Parathyroid adenoma (tissue), 2 donors: Measurements from ENCODE around the gene LIPC.

Experiments used
- H2AFZ ChIP-seq: fragments of 300-600 bp; sonication (generic); one replicate; pipeline ENCODE4 v1.7.0; 2017; ENCODE audit warnings: antibody characterized with exemption, mild to moderate bottlenecking
- H3K27ac ChIP-seq: fragments of 300-600 bp; sonication (generic); one replicate; pipeline ENCODE4 v1.7.0; 2017
- H3K27me3 ChIP-seq: fragments of 300-600 bp; sonication (generic); one replicate; pipeline ENCODE4 v1.7.0; 2017; ENCODE audit warnings: low read length; ENCODE audit not compliant: control insufficient read depth, insufficient read depth
- H3K36me3 ChIP-seq: fragments of 300-600 bp; sonication (generic); one replicate; pipeline ENCODE4 v1.7.0; 2017; ENCODE audit warnings: low read length; ENCODE audit not compliant: control insufficient read depth, insufficient read depth
- H3K4me1 ChIP-seq: fragments of 300-600 bp; sonication (generic); one replicate; pipeline ENCODE4 v1.7.0; 2017; ENCODE audit warnings: control low read depth
- H3K4me2 ChIP-seq: fragments of 300-600 bp; sonication (generic); one replicate; pipeline ENCODE4 v1.7.0; 2017; ENCODE audit warnings: low read length
- H3K4me3 ChIP-seq: fragments of 300-600 bp; sonication (generic); one replicate; pipeline ENCODE4 v1.7.0; 2017; ENCODE audit warnings: low read depth, low read length
- H3K79me2 ChIP-seq: fragments of 300-600 bp; sonication (generic); one replicate; pipeline ENCODE4 v1.7.0; 2017; ENCODE audit warnings: control low read depth
- H3K9ac ChIP-seq: fragments of 300-600 bp; sonication (generic); one replicate; pipeline ENCODE4 v1.7.0; 2017; ENCODE audit warnings: mild to moderate bottlenecking
- H3K9me3 ChIP-seq: fragments of 300-600 bp; sonication (generic); one replicate; pipeline ENCODE4 v1.7.0; 2017; ENCODE audit warnings: low read length; ENCODE audit not compliant: control insufficient read depth
- CTCF ChIP-seq: fragments of 300-600 bp; sonication (generic); IDR thresholded peaks from one replicate; pipeline ENCODE4 v1.7.0; 2017; ENCODE audit warnings: antibody characterized with exemption, mild to moderate bottlenecking
- donor health status: primary hyperparathyroidism.

Gene LIPC

GRCh38 chr15:58541410-58542087, 109.8 kb downstream of the LIPC start:
- Histone ChIP-seq H3K4me2 (no peak overlapping the region), H3K9me3 (no peaks in the 10 kb centered on the region), H3K4me1 (peaks cover 5% of the 10 kb centered on the region), H3K4me3 (no peak overlapping the region), H3K36me3 (no peaks in the 10 kb centered on the region), H3K9ac (no peak overlapping the region), H3K27ac (no peak overlapping the region), H2AFZ (no peak overlapping the region), H3K79me2 (no peaks in the 10 kb centered on the region), H3K27me3 (no peaks in the 10 kb centered on the region)
- no peak for TF ChIP-seq CTCF

GRCh38 chr15:58543664-58544335, 112.0 kb downstream of the LIPC start:
- no peaks in the 10 kb centered on the region for H3K79me2 ChIP-seq
- TF ChIP-seq CTCF, result no peak

GRCh38 chr15:58544756-58545155, 113.0 kb downstream of the LIPC start:
- Histone ChIP-seq H3K36me3 (no peaks in the 10 kb centered on the region), H3K27ac (no peak overlapping the region), H3K79me2 (no peaks in the 10 kb centered on the region), H3K9ac (no peak overlapping the region), H3K27me3 (no peaks in the 10 kb centered on the region), H3K4me3 (no peak overlapping the region), H3K4me1 (peaks cover 11% of the 10 kb centered on the region), H2AFZ (no peak overlapping the region), H3K9me3 (no peaks in the 10 kb centered on the region), H3K4me2 (no peak overlapping the region)
- no peak for TF ChIP-seq CTCF

More at GRCh38 chr15:58543664-58544335, 112.0 kb downstream of the LIPC start:
- H3K4me3 ChIP-seq, result no peak overlapping the region
- no peak overlapping the region for H2AFZ ChIP-seq
- H3K27ac ChIP-seq, result no peak overlapping the region
- no peak overlapping the region for H3K4me2 ChIP-seq
- no peaks in the 10 kb centered on the region for H3K36me3 ChIP-seq
- H3K9ac ChIP-seq, result no peak overlapping the region
- peaks cover 11% of the 10 kb centered on the region for H3K4me1 ChIP-seq
- H3K9me3 ChIP-seq, result no peaks in the 10 kb centered on the region
- H3K27me3 ChIP-seq, result no peaks in the 10 kb centered on the region

- Histone ChIP-seq H3K4me2 (no peak overlapping the region), H3K27me3 (no peaks in the 10 kb centered on the region), H3K9ac (no peak overlapping the region), H3K79me2 (no peaks in the 10 kb centered on the region), H3K27ac (peak overlapping the region; percentile 90), H3K9me3 (no peaks in the 10 kb centered on the region), H3K4me1 (peaks cover 11% of the 10 kb centered on the region), H3K36me3 (no peaks in the 10 kb centered on the region), H2AFZ (no peak overlapping the region), H3K4me3 (no peak overlapping the region)
- no peak for TF ChIP-seq CTCF
These were observed 113.7 kb downstream of the LIPC start for GRCh38 chr15:58545307-58546065.
